PFSK-1 (cell line): ENCODE data around the gene TMEM255B.

Experiments
- FOXP2 ChIP-seq: optimal IDR thresholded peaks from 2 replicates; pipeline ENCODE3; 2011; ENCODE audit warnings: borderline replicate concordance, control low read depth, inconsistent platforms; ENCODE audit not compliant: insufficient read depth; ENCODE audit errors: extremely low read length, extremely low read depth
- POLR2AphosphoS5 ChIP-seq: IDR thresholded peaks from 2 replicates; pipeline ENCODE4 v1.6.1; 2012; ENCODE audit warnings: low read depth, mild to moderate bottlenecking, control low read depth, low read length, moderate library complexity
- REST ChIP-seq, 2 experiments: IDR thresholded peaks; 2 replicates each; pipeline versions ENCODE4 v1.6.1 to v1.8.0; 2011 to 2012; ENCODE audit warnings: low read depth in 2 of 2, low read length in 2 of 2, control low read depth in 1 of 2, inconsistent platforms in 1 of 2, mild to moderate bottlenecking in 1 of 2, moderate library complexity in 1 of 2; ENCODE audit not compliant: insufficient read depth in 1 of 2
- SIN3A ChIP-seq: IDR thresholded peaks from 2 replicates; pipeline ENCODE4 v1.6.1; 2012; ENCODE audit warnings: mild to moderate bottlenecking, low read length, moderate library complexity, borderline replicate concordance; ENCODE audit not compliant: insufficient read depth
- TAF1 ChIP-seq: IDR thresholded peaks from 2 replicates; pipeline ENCODE4 v1.6.1; 2012; ENCODE audit warnings: low read length, control low read depth, borderline replicate concordance; ENCODE audit not compliant: insufficient read depth

TMEM255B gene

GRCh38 chr13:113774177-113775107, 15.4 kb downstream of the TMEM255B start:
- no peak for TF ChIP-seq TAF1
- no peak for TF ChIP-seq FOXP2
- no peak for TF ChIP-seq SIN3A
- TF ChIP-seq POLR2AphosphoS5, result no peak
- TF ChIP-seq REST (IDR thresholded peaks at IDR 0.05; ENCODE audit: insufficient read depth in 1 of 2, low read depth in 2 of 2, low read length in 2 of 2), result no peak

- TF ChIP-seq SIN3A (no peak), POLR2AphosphoS5 (no peak), TAF1 (no peak), FOXP2 (no peak), REST (IDR thresholded peaks at IDR 0.05; ENCODE audit: insufficient read depth in 1 of 2, low read depth in 2 of 2, low read length in 2 of 2) (no peak)
Observed at GRCh38 chr13:113775451-113776145, 16.6 kb downstream of the TMEM255B start.

- TF ChIP-seq SIN3A, result no peak
- TF ChIP-seq REST (IDR thresholded peaks at IDR 0.05; ENCODE audit: insufficient read depth in 1 of 2, low read depth in 2 of 2, low read length in 2 of 2), result no peak
- TF ChIP-seq FOXP2, result no peak
- no peak for TF ChIP-seq POLR2AphosphoS5
- no peak for TF ChIP-seq TAF1
Observed at GRCh38 chr13:113776231-113777125, 17.5 kb downstream of the TMEM255B start.

- TF ChIP-seq FOXP2 (no peak), REST (IDR thresholded peaks at IDR 0.05; ENCODE audit: insufficient read depth in 1 of 2, low read depth in 2 of 2, low read length in 2 of 2) (peak in 1 of 2 experiments; percentile 82; a peak in 2 of 4 replicates)
Observed at GRCh38 chr13:113777311-113778260, 18.6 kb downstream of the TMEM255B start.
